ENCODE results near the gene SDHB. TPM values are rescaled to one million over a fixed set of nuclear protein-coding genes. Genes with fewer than 3 reads are reported as not detected.

Gene SDHB
- total and polyA plus RNA-seq, 12 donors, result 52.3 to 243 (median 152) TPM

DNA sequence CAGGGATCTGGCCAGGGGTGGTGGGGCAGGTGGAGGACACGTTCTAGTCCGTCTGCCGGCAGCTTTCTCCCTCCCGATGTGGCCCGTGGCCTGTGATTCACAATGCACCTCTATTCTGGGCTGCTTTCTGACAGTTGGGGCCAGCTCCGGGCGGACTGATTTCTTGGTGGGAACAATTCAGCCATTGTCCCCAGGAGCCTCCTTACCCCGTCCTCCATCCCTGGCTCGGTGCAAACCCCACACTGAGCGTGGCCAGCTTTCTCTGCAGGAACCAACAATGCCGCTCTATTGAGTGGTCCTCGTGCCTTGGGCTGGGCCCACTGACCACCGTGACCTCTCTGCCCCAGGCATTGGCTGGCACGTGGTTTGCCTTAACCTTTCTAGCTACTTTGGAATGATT, 35.7 kb upstream of the SDHB start:
- Histone ChIP-seq H3K27ac (no peak overlapping the region), H3K4me1 (replicated peaks in 1 of 2) (peaks cover 0 to 5% of the 10 kb centered on the region in 2 donors), H3K36me3 (replicated peaks in 1 of 2) (no peaks in the 10 kb centered on the region), H3K27me3 (no peaks in the 10 kb centered on the region), H3K9me3 (replicated peaks in 1 of 3) (no peaks in the 10 kb centered on the region), H3K4me3 (no peak overlapping the region)
- DNase-seq, result no peak
- intact Hi-C loops (cut with DNase I), result no loop called here
- no peak for TF ChIP-seq POLR2A (IDR thresholded peaks at IDR 0.05)
- no peak for TF ChIP-seq CTCF (IDR thresholded peaks at IDR 0.05)
- 83 to 86% (median 85%) methylated on average over 14 of the region's 14 CpGs; no CpG with 5 or more reads in 1 of the 4 donors for WGBS, 4 donors

- intact Hi-C loops (cut with DNase I), result no loop called here
- peaks cover 0 to 5% of the 10 kb centered on the region in 2 donors for H3K4me1 ChIP-seq (replicated peaks in 1 of 2)
These were observed 32.9 kb upstream of the SDHB start for GRCh38 chr1:17086751-17087150.

GRCh38 chr1:17084787-17085186, 31.0 kb upstream of the SDHB start:
- 62 to 69% (median 62%) methylated on average over 10 of the region's 10 CpGs for WGBS, 4 donors
- Histone ChIP-seq H3K4me1 (replicated peaks in 1 of 2) (no peaks in the 10 kb centered on the region), H3K27me3 (no peaks in the 10 kb centered on the region), H3K9me3 (replicated peaks in 1 of 3) (no peaks in the 10 kb centered on the region), H3K4me3 (no peak overlapping the region), H3K27ac (no peak overlapping the region), H3K36me3 (replicated peaks in 1 of 2) (no peaks in the 10 kb centered on the region)
- no peak for DNase-seq
- TF ChIP-seq POLR2A (IDR thresholded peaks at IDR 0.05) (no peak), CTCF (IDR thresholded peaks at IDR 0.05) (no peak)
- intact Hi-C loops (cut with DNase I), result no loop called here

More at GRCh38 chr1:17086751-17087150, 32.9 kb upstream of the SDHB start:
- no peaks in the 10 kb centered on the region for H3K27me3 ChIP-seq
- no peak overlapping the region for H3K4me3 ChIP-seq
- no peak for DNase-seq
- no peak overlapping the region for H3K27ac ChIP-seq
- WGBS, 4 donors, result 73 to 87% (median 81%) methylated on average over 6 of the region's 6 CpGs
- no peak for TF ChIP-seq CTCF (IDR thresholded peaks at IDR 0.05)
- no peak for TF ChIP-seq POLR2A (IDR thresholded peaks at IDR 0.05)
- H3K36me3 ChIP-seq (replicated peaks in 1 of 2), result no peaks in the 10 kb centered on the region
- H3K9me3 ChIP-seq (replicated peaks in 1 of 3), result no peaks in the 10 kb centered on the region

DNA sequence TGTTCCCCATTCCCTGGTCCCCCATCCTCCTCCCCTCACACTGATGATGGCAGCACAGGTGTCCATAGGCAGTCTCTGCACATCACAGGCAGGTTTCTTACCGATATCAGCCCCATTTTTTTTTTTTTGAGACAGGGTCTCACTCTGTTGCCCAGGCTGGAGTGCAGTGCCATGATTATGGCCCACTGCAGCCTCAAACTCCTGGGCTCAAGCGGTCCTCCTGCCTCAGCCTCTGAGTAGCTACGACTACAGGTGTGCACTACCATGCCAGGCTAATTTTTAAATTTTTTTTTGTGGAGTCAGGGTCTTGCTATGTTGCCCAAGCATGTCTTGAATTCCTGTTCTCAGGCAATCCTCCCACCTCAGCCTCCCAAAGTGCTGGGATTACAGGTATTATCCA, 28.9 kb upstream of the SDHB start:
- H3K4me1 ChIP-seq (replicated peaks in 1 of 2), result no peaks in the 10 kb centered on the region
- DNase-seq, result no peak
- no peaks in the 10 kb centered on the region for H3K9me3 ChIP-seq (replicated peaks in 1 of 3)
- TF ChIP-seq CTCF (IDR thresholded peaks at IDR 0.05), result no peak
- no peak for TF ChIP-seq POLR2A (IDR thresholded peaks at IDR 0.05)
- H3K4me3 ChIP-seq, result no peak overlapping the region
- no peaks in the 10 kb centered on the region for H3K36me3 ChIP-seq (replicated peaks in 1 of 2)
- no peak overlapping the region for H3K27ac ChIP-seq
- intact Hi-C loops (cut with DNase I), result no loop called here
- WGBS, 4 donors, result 82 to 87% (median 85%) methylated on average over 3 of the region's 3 CpGs
- H3K27me3 ChIP-seq, result no peaks in the 10 kb centered on the region

Measured in adrenal gland (tissue), 12 donors.